SK-N-SH treated with all-trans-retinoic acid at 6 μM for 48 hours (cell line): Measurements from ENCODE around the gene ZACN.

Experiments used
- ARNTL ChIP-seq: fragments of 450-650 bp; formaldehyde crosslinking; IDR thresholded peaks from 2 replicates; pipeline ENCODE4 v1.5.0; 2020; ENCODE audit warnings: low read depth, mild to moderate bottlenecking, moderate library complexity, borderline replicate concordance
- CREB5 ChIP-seq: fragments of 250-450 bp; sonication (Bioruptor Pico); IDR thresholded peaks from 2 replicates; pipeline ENCODE4 v1.5.1; 2020; ENCODE audit warnings: low read depth, mild to moderate bottlenecking, moderate library complexity
- ESRRG ChIP-seq: fragments of 250-450 bp; sonication (Bioruptor Pico); IDR thresholded peaks from 2 replicates; pipeline ENCODE4 v1.6.1; 2021; ENCODE audit warnings: mild to moderate bottlenecking
- GLIS3 ChIP-seq: fragments of 250-450 bp; sonication (Bioruptor Pico); IDR thresholded peaks from 2 replicates; pipeline ENCODE4 v1.5.0; 2020; ENCODE audit warnings: mild to moderate bottlenecking, moderate library complexity
- ISL1 ChIP-seq: fragments of 250-450 bp; sonication (Bioruptor Pico); IDR thresholded peaks from 2 replicates; pipeline ENCODE4 v2.1.2; 2022; ENCODE audit warnings: mild to moderate bottlenecking, moderate library complexity
- OSR1 ChIP-seq: fragments of 250-450 bp; sonication (Bioruptor Pico); IDR thresholded peaks from 2 replicates; pipeline ENCODE4 v1.8.0; 2022; ENCODE audit warnings: moderate library complexity, mild to moderate bottlenecking, inconsistent platforms
- PATZ1 ChIP-seq: fragments of 250-450 bp; sonication (Bioruptor Pico); IDR thresholded peaks from 2 replicates; pipeline ENCODE4 v1.8.0; 2020; ENCODE audit warnings: mild to moderate bottlenecking, moderate library complexity, borderline replicate concordance
- RARB ChIP-seq: fragments of 250-450 bp; sonication (Bioruptor Pico); IDR thresholded peaks from 2 replicates; pipeline ENCODE4 v1.8.0; 2021; ENCODE audit warnings: mild to moderate bottlenecking, moderate library complexity
- SNAI2 ChIP-seq: fragments of 250-450 bp; sonication (Bioruptor Pico); IDR thresholded peaks from 2 replicates; pipeline ENCODE4 v1.5.0; 2020; ENCODE audit warnings: mild to moderate bottlenecking, moderate library complexity
- ZFP3 ChIP-seq: fragments of 250-450 bp; sonication (Bioruptor Pico); IDR thresholded peaks from 2 replicates; pipeline ENCODE4 v1.5.0; 2020; ENCODE audit warnings: mild to moderate bottlenecking, moderate library complexity
- ZFP30 ChIP-seq: fragments of 450-650 bp; formaldehyde crosslinking; IDR thresholded peaks from 2 replicates; pipeline ENCODE4 v1.5.0; 2022; ENCODE audit warnings: mild to moderate bottlenecking, moderate library complexity
- ZNF70 ChIP-seq: fragments of 450-650 bp; formaldehyde crosslinking; IDR thresholded peaks from 2 replicates; pipeline ENCODE4 v1.5.0; 2020; ENCODE audit warnings: mild to moderate bottlenecking, moderate library complexity

GRCh38 chr17:76125922-76126321, 46.9 kb downstream of the ZACN start:
- TF ChIP-seq ESRRG (CRISPR knock-in tag): no peak
- no peak for TF ChIP-seq ARNTL
- no peak for TF ChIP-seq CREB5 (CRISPR knock-in tag)
- TF ChIP-seq PATZ1 (CRISPR knock-in tag): no peak
- no peak for TF ChIP-seq ZNF70
- TF ChIP-seq OSR1: no peak
- TF ChIP-seq ZFP30 (CRISPR knock-in tag): no peak
- no peak for TF ChIP-seq ZFP3
- no peak for TF ChIP-seq ISL1 (CRISPR knock-in tag)
- TF ChIP-seq RARB (CRISPR knock-in tag): no peak
- TF ChIP-seq GLIS3: no peak
- no peak for TF ChIP-seq SNAI2 (CRISPR knock-in tag)
